T-cell (primary cell): ENCODE results near the gene SFXN3. TPM values are rescaled to one million over a fixed set of nuclear protein-coding genes. Genes with fewer than 3 reads are reported as not detected.

Experiments used
- ATAC-seq, 4 experiments: fragments of 200-7000 bp in 3 of 4; fragments of 150-1000 bp in 1 of 4; cut with Tn5 transposase; replicated peaks in 1 of 4; 1 replicate in 3 of 4; 2 replicates in 1 of 4; pipeline ENCODE4 v1.10.0; 2021; ENCODE audit warnings: moderate library complexity in 3 of 4, mild to moderate bottlenecking in 2 of 4, moderate number of reproducible peaks in 1 of 4
- CTCF ChIA-PET, 2 donors: fragments of 300-600 bp; sonication (Branson Sonifier 250); formaldehyde crosslinking; loops; one replicate each; lab custom pipeline; 2022; ENCODE audit warnings: antibody characterized with exemption in 2 of 2; lab: Charles Lee
- POLR2A ChIA-PET, 2 donors: fragments of 300-600 bp; sonication (Branson Sonifier 250); formaldehyde crosslinking; loops; one replicate each; lab custom pipeline; 2022; ENCODE audit warnings: antibody characterized with exemption in 2 of 2; lab: Charles Lee
- DNase-seq, 35 experiments: peaks; one replicate each; pipeline versions ENCODE4 v3.0.0 to v3.0.0-alpha.2; 2013 to 2023
- H3K27ac ChIP-seq: one replicate; pipeline ENCODE4 v1.5.1; 2013; ENCODE audit warnings: low read length
- H3K27me3 ChIP-seq, 2 experiments: replicated peaks in 1 of 2; 1 replicate in 1 of 2; 2 replicates in 1 of 2; pipeline versions ENCODE4 v1.6.1 to v1.7.0; 2013; ENCODE audit warnings: low read length in 1 of 2, mixed read lengths in 1 of 2; ENCODE audit not compliant: control insufficient read depth in 2 of 2, insufficient read depth in 2 of 2; ENCODE audit errors: extremely low read depth in 1 of 2
- H3K36me3 ChIP-seq, 2 donors: 1 replicate in 1 of 2; 2 replicates in 1 of 2; pipeline versions ENCODE4 v1.6.1 to v1.7.0; 2013; ENCODE audit warnings: low read length in 1 of 2; ENCODE audit not compliant: control insufficient read depth in 2 of 2, insufficient read depth in 1 of 2; ENCODE audit errors: extremely low read depth in 1 of 2
- H3K4me1 ChIP-seq, 2 experiments: 1 replicate in 1 of 2; 2 replicates in 1 of 2; pipeline versions ENCODE4 v1.6.1 to v1.7.0; 2013; ENCODE audit warnings: low read length in 2 of 2, mixed read lengths in 1 of 2; ENCODE audit not compliant: insufficient read depth in 2 of 2, control insufficient read depth in 1 of 2; ENCODE audit errors: extremely low read depth in 1 of 2
- H3K4me3 ChIP-seq, 2 donors: 1 replicate in 1 of 2; 2 replicates in 1 of 2; pipeline versions ENCODE4 v1.5.1 to v1.7.0; 2013; ENCODE audit warnings: mild to moderate bottlenecking in 2 of 2, low read length in 1 of 2, moderate library complexity in 1 of 2; ENCODE audit not compliant: control insufficient read depth in 1 of 2; ENCODE audit errors: extremely low read depth in 1 of 2
- H3K9me3 ChIP-seq: 2 replicates; pipeline ENCODE4 v1.7.0; 2013
- H3K27ac Mint-ChIP-seq, 2 donors: one replicate each; pipeline ENCODE4 v1.8.0; 2020 to 2021; ENCODE audit warnings: mild to moderate bottlenecking in 2 of 2, mixed read lengths in 2 of 2
- H3K27me3 Mint-ChIP-seq, 2 donors: one replicate each; pipeline ENCODE4 v1.8.0; 2021 to 2022; ENCODE audit warnings: mixed read lengths in 2 of 2
- H3K36me3 Mint-ChIP-seq: one replicate; pipeline ENCODE4 v1.8.0; 2021; ENCODE audit warnings: mixed read lengths
- H3K4me1 Mint-ChIP-seq, 3 donors: one replicate each; pipeline ENCODE4 v1.8.0; 2020 to 2022; ENCODE audit warnings: mixed read lengths in 3 of 3, mild to moderate bottlenecking in 1 of 3
- H3K4me3 Mint-ChIP-seq, 3 donors: one replicate each; pipeline ENCODE4 v1.8.0; 2020 to 2022; ENCODE audit warnings: mild to moderate bottlenecking in 3 of 3, mixed read lengths in 3 of 3, moderate library complexity in 3 of 3
- H3K9me3 Mint-ChIP-seq, 3 donors: one replicate each; pipeline ENCODE4 v1.8.0; 2020 to 2022; ENCODE audit warnings: mixed read lengths in 3 of 3
- WGBS: methylation state at CpG from one replicate; pipeline ENCODE4 v1.1.5; 2013; ENCODE audit warnings: missing lambda C conversion rate; ENCODE audit not compliant: insufficient coverage; 5-methylcytosine and 5-hydroxymethylcytosine counted together
- total RNA-seq, 35 experiments: library from RNA in 6 of 35; stranded (reverse) in 6 of 35; fragments of 120-200 nt in 1 of 35; gene quantifications; one replicate each; pipeline versions ENCODE4 v1.2.1 to v1.2.4 and lab custom pipeline; 2013 to 2026

SFXN3 gene
- total RNA-seq, 5 donors from 2014 or later (not counting 1 experiment from before 2014, with no cell fraction given): 45.2 to 113 (median 91.0) TPM

DNA sequence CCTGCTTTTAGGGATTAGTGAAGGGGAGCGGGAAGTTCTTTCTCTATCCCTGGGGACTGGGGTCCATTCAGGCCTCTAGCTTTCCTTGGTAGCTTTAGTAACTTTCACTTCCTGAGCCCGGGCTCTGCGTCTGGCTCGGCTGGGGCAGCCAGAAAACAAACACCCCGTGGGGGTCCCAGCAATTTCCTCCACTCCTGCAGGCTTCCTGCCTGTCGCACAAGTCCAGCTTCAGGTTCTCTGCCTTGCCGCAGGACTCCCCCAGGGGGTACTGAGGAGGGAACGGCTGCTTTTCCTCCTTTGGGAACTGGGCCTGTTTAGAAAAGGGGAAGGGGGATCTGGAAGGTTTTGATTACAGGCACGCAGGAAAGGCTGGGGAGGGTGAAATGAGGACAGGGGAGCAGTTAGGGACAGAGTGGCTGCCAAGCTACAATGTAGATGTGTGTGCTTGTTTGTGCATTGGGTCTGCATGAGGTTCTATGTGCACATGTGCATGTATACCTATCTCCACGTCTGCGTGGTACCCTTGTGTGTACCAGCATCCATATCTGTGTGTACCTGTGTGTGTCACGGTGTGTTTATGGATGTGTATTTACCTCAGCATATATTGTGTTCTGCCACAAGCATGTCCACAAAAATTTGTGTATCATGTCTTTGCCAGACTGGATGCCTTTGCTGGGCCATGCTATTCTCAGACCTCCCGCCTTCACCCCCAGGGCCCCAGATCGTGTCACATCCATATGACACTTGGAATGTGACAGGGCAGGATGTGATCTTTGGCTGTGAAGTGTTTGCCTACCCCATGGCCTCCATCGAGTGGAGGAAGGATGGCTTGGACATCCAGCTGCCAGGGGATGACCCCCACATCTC is 32.7 kb downstream of the SFXN3 start:
- CTCF ChIA-PET: interaction anchor here (0.6 to 6.1 kb wide), 5 partner anchors 13 to 33 kb away, joined by 3 to 42 read pairs (median 7); partner anchors contain the start of genes PDZD7 (in 1 of the 2) and SFXN3 (in 1 of the 2)
- POLR2A ChIA-PET: no interaction called here
- H3K27me3 ChIP-seq: peaks cover 6 to 58% of the 10 kb centered on the region in 2 experiments
- H3K36me3 Mint-ChIP-seq: no peaks in the 10 kb centered on the region
- no peaks in the 10 kb centered on the region for H3K36me3 ChIP-seq
- peaks cover 32 to 38% of the 10 kb centered on the region in 2 donors for H3K27me3 Mint-ChIP-seq
- H3K4me1 ChIP-seq: peaks cover 15 to 56% of the 10 kb centered on the region in 2 experiments
- no peak overlapping the region for H3K4me3 ChIP-seq
- H3K4me3 Mint-ChIP-seq: peak overlapping the region in 2 of 3 donors; percentile 17 to 93
- H3K9me3 ChIP-seq: no peaks in the 10 kb centered on the region
- H3K27ac Mint-ChIP-seq: no peak overlapping the region
- H3K27ac ChIP-seq: no peak overlapping the region
- peaks cover 29 to 55% (median 36%) of the 10 kb centered on the region in 3 donors for H3K4me1 Mint-ChIP-seq
- DNase-seq (no peak), ATAC-seq (no peak)
- 74% methylated on average over 7 of the region's 15 CpGs for WGBS
- no peaks in the 10 kb centered on the region for H3K9me3 Mint-ChIP-seq

GRCh38 chr10:101064415-101065030 is 33.5 kb downstream of the SFXN3 start:
- Mint-ChIP-seq H3K4me1 (peaks cover 29 to 55% (median 36%) of the 10 kb centered on the region in 3 donors), H3K27ac (peak overlapping the region in 1 of 2 donors; percentile 20), H3K27me3 (peaks cover 32 to 38% of the 10 kb centered on the region in 2 donors), H3K9me3 (no peaks in the 10 kb centered on the region), H3K4me3 (peak overlapping the region in 1 of 3 donors; percentile 93), H3K36me3 (no peaks in the 10 kb centered on the region)
- Histone ChIP-seq H3K27me3 (peaks cover 6 to 58% of the 10 kb centered on the region in 2 experiments), H3K36me3 (no peaks in the 10 kb centered on the region), H3K4me3 (no peak overlapping the region), H3K4me1 (peaks cover 15 to 56% of the 10 kb centered on the region in 2 experiments), H3K9me3 (no peaks in the 10 kb centered on the region), H3K27ac (no peak overlapping the region)
- no peak for ATAC-seq
- CTCF ChIA-PET: interaction anchor here (1.0 to 1.2 kb wide), 2 partner anchors 21 to 22 kb away, joined by 3 to 4 read pairs; no protein-coding TSS in a partner anchor
- no peak for DNase-seq
- POLR2A ChIA-PET: interaction anchor here (0.5 kb wide), 2 partner anchors 529 to 940 kb away, joined by 3 to 4 read pairs; partner anchors contain the start of gene HIF1AN (in 1 of the 2)
- WGBS: 94% methylated on average over 7 of the region's 9 CpGs

DNA sequence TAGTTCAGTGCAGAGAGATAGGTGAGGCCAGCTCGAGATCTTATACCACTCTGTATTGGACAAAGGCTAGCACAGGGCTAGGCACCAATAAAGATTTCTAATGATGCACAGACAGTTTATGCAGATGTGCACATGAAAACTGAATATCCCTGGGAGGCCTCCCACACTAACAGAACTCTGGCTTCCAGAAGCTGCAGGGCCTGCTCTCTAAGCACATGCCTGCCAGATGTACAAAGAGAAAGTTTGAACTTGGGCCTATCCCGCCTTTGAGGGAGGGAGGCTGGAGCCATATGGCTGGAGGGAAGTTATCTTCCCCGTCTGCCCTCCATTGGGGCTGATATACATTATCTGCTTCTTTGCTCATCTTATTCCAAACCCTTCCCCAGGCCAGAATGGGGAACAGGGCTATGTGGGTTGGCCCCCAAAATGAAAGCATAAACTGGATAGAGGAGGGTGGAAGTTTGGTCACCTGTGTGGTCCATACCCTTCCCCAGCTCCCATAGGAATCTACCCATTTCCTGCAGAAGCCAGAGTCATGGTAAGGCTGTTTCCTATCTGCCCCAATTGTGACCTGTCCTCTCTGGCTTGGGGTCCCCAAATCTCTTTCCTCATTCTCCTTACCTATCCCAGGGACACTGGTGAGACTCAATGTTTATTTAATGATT is 34.6 kb downstream of the SFXN3 start:
- 100% methylated on average over 1 of the region's 3 CpGs for WGBS
- Mint-ChIP-seq H3K27ac (no peak overlapping the region), H3K4me1 (peaks cover 19 to 47% (median 33%) of the 10 kb centered on the region in 3 donors), H3K4me3 (peak overlapping the region in 2 of 3 donors; percentile 61 to 84), H3K9me3 (no peaks in the 10 kb centered on the region), H3K27me3 (peaks cover 32 to 38% of the 10 kb centered on the region in 2 donors), H3K36me3 (no peaks in the 10 kb centered on the region)
- Histone ChIP-seq H3K4me3 (no peak overlapping the region), H3K27me3 (peaks cover 6 to 58% of the 10 kb centered on the region in 2 experiments), H3K4me1 (peaks cover 11 to 52% of the 10 kb centered on the region in 2 experiments), H3K27ac (no peak overlapping the region), H3K36me3 (no peaks in the 10 kb centered on the region), H3K9me3 (no peaks in the 10 kb centered on the region)
- DNase-seq (no peak), ATAC-seq (no peak)
- CTCF ChIA-PET: interaction anchor here (1.0 to 1.2 kb wide), 3 partner anchors 22 to 48 kb away, joined by 3 to 5 read pairs (median 4); no protein-coding TSS in a partner anchor
- POLR2A ChIA-PET: no interaction called here

DNA sequence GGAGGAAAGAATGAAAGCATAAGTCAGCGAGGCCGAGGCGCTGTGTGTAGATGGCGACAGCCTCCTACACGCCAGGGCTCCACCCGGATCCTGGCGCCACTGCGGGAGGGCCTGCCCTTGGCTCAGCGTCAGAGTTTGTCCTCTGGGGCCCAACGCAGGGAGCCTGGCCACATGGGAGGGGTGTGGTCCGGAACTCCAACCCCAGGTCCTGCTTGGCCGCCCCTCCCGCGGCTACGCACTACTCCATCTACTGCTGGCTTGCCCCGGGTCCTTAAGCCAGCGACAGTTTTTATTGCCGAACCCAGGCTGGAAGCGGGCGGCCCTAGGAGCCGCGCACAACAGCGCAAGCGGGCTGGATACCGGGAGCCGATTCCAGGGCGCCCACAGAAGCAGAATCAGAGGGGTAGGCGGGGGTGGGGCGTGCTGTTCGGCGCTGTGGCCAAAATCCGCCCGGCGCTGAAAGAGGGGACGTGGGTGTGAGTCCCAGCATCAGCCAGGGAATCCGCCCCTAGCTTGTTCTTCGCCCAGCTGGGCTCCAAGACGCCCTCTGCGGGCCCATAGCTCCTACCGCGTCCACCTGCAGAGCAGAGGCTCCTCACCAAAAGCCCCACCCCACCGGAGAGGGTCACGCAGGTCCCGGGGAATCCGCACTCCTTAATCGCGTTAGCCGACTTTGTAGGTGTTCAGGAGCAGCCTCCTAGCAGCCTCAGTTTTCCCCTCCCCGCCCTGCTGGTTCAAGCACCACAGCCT is 35.3 kb downstream of the SFXN3 start:
- Mint-ChIP-seq H3K36me3 (no peaks in the 10 kb centered on the region), H3K4me1 (peaks cover 16 to 46% (median 32%) of the 10 kb centered on the region in 3 donors), H3K27ac (no peak overlapping the region), H3K9me3 (no peaks in the 10 kb centered on the region), H3K27me3 (peaks cover 32 to 38% of the 10 kb centered on the region in 2 donors), H3K4me3 (peak overlapping the region; percentile 61 to 84 (median 62))
- H3K4me1 ChIP-seq: peaks cover 11 to 48% of the 10 kb centered on the region in 2 experiments
- peak overlapping the region; percentile 17 to 60 for H3K4me3 ChIP-seq
- POLR2A ChIA-PET: no interaction called here
- CTCF ChIA-PET: interaction anchor here (0.5 to 3.6 kb wide), 8 partner anchors 8 to 49 kb away, joined by 3 to 20 read pairs (median 5); no protein-coding TSS in a partner anchor
- DNase-seq (peak in 21 of 35 experiments; percentile 14 to 69 (median 37)), ATAC-seq (peak; percentile 41 to 68 (median 54))
- H3K27ac ChIP-seq: no peak overlapping the region
- H3K27me3 ChIP-seq: peaks cover 6 to 58% of the 10 kb centered on the region in 2 experiments
- no peaks in the 10 kb centered on the region for H3K36me3 ChIP-seq
- WGBS: 10% methylated on average over 38 of the region's 49 CpGs
- H3K9me3 ChIP-seq: no peaks in the 10 kb centered on the region

DNA sequence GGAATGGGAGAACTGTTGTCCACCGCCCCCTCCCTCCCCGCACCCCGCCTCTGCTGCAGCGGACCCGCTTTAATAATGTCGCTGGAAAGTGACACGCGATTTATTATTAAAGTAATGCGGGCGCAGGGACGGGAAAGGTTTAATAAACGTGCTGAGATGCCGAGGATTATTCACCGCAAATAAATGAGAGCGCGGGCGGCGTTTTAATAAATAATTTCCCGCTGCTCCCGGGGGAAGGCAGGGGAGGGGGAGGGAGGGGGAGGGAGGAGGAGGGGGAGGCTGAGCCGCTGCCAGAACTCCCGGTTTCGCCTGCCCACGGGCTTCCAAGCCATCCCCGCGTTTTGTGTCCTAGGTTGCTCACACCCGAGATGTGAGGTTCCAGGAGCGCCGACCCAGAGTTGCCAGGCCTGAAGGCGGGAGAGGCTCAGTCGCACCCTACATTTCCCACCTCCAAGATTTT is 35.9 kb downstream of the SFXN3 start:
- Histone ChIP-seq H3K9me3 (no peaks in the 10 kb centered on the region), H3K27me3 (peaks cover 8 to 61% of the 10 kb centered on the region in 2 experiments), H3K4me3 (peak overlapping the region; percentile 60 to 61), H3K36me3 (no peaks in the 10 kb centered on the region), H3K27ac (no peak overlapping the region), H3K4me1 (peaks cover 11 to 42% of the 10 kb centered on the region in 2 experiments)
- Mint-ChIP-seq H3K9me3 (no peaks in the 10 kb centered on the region), H3K27ac (no peak overlapping the region), H3K36me3 (no peaks in the 10 kb centered on the region), H3K4me1 (peaks cover 10 to 43% (median 28%) of the 10 kb centered on the region in 3 donors), H3K4me3 (peak overlapping the region; percentile 82 to 85 (median 84)), H3K27me3 (peaks cover 36 to 43% of the 10 kb centered on the region in 2 donors)
- WGBS: no CpG with 5 or more reads among the region's 31 CpGs
- ChIA-PET POLR2A (no interaction called here), CTCF (interaction anchor here (0.6 to 3.6 kb wide), 7 partner anchors 9 to 369 kb away, joined by 3 to 20 read pairs (median 4); no protein-coding TSS in a partner anchor)
- ATAC-seq (no peak), DNase-seq (no peak)
